Measurements from ENCODE around the gene UTS2. TPM values are rescaled to one million over a fixed set of nuclear protein-coding genes. Genes with fewer than 3 reads are reported as not detected.
A peak's percentile ranks its signal among the peaks of the same experiment; 100 is the strongest.

Gene UTS2
- total RNA-seq, 1 donor from 2014 or later: not detected

- Mint-ChIP-seq H3K27me3 (peaks cover 18% of the 10 kb centered on the region), H3K9me3 (ENCODE audit: low read depth) (no peaks in the 10 kb centered on the region), H3K4me1 (ENCODE audit: low read depth) (no peaks in the 10 kb centered on the region), H3K36me3 (ENCODE audit: insufficient read depth) (no peaks in the 10 kb centered on the region), H3K4me3 (ENCODE audit: low read depth) (no peak overlapping the region), H3K27ac (no peak overlapping the region)
- DNase-seq (ENCODE audit: low spot score, unreplicated experiment): no peak
- TF ChIP-seq, protein P1, sequence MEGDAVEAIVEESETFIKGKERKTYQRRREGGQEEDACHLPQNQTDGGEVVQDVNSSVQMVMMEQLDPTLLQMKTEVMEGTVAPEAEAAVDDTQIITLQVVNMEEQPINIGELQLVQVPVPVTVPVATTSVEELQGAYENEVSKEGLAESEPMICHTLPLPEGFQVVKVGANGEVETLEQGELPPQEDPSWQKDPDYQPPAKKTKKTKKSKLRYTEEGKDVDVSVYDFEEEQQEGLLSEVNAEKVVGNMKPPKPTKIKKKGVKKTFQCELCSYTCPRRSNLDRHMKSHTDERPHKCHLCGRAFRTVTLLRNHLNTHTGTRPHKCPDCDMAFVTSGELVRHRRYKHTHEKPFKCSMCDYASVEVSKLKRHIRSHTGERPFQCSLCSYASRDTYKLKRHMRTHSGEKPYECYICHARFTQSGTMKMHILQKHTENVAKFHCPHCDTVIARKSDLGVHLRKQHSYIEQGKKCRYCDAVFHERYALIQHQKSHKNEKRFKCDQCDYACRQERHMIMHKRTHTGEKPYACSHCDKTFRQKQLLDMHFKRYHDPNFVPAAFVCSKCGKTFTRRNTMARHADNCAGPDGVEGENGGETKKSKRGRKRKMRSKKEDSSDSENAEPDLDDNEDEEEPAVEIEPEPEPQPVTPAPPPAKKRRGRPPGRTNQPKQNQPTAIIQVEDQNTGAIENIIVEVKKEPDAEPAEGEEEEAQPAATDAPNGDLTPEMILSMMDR (IDR thresholded peaks at IDR 0.05; ENCODE audit: unreplicated experiment): no peak
These were observed 31.9 kb upstream of the UTS2 start for GRCh38 chr1:7884757-7885156.

DNA sequence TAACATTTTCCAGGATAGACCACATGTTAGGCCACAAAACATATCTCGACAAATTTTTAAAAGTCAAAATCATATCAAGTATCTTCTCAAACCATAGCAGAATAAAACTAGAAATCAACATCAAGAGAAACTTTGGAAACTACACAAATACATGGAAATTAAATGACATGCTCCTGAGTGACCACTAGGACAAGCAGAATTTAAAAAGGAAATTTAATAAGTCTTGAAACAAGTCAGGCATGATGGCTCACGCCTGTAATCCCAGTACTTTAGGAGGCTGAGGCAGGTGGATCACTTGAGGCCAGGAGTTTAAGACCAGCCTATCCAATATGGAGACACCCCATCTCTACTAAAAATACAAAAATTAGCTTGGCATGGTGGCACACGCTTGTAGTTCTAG lies 26.4 kb upstream of the UTS2 start:
- TF ChIP-seq, protein P1 (IDR thresholded peaks at IDR 0.05; ENCODE audit: unreplicated experiment): peak; percentile 23
- Mint-ChIP-seq H3K36me3 (ENCODE audit: insufficient read depth) (no peaks in the 10 kb centered on the region), H3K27me3 (no peaks in the 10 kb centered on the region), H3K9me3 (ENCODE audit: low read depth) (peaks cover 10% of the 10 kb centered on the region), H3K4me1 (ENCODE audit: low read depth) (no peaks in the 10 kb centered on the region), H3K4me3 (ENCODE audit: low read depth) (no peak overlapping the region), H3K27ac (peak overlapping the region; percentile 1)
- no peak for DNase-seq (ENCODE audit: low spot score, unreplicated experiment)

DNA sequence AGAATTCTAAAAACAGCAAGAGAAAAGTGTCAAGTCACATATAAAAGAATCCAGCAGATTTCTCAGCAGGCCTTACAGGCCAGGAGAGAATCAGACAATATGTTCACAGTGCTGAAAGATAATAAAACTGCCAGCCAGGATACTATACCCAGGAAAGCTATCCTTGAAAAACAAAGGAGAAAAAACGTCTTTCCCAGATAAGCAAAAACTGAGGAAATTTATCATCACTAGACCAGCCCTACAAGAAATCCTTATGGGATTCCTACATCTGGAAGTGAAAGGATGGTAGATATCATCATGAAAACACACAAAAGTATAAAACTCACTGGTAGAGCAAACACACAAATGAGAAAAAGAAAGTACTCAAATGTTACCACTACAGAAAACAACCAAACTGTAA lies 25.2 kb upstream of the UTS2 start:
- Mint-ChIP-seq H3K36me3 (ENCODE audit: insufficient read depth) (no peaks in the 10 kb centered on the region), H3K4me1 (ENCODE audit: low read depth) (no peaks in the 10 kb centered on the region), H3K4me3 (ENCODE audit: low read depth) (no peak overlapping the region)

GRCh38 chr1:7873801-7874795 lies 21.2 kb upstream of the UTS2 start:
- Mint-ChIP-seq H3K27ac (no peak overlapping the region), H3K36me3 (ENCODE audit: insufficient read depth) (no peaks in the 10 kb centered on the region), H3K4me1 (ENCODE audit: low read depth) (no peaks in the 10 kb centered on the region), H3K4me3 (ENCODE audit: low read depth) (no peak overlapping the region), H3K9me3 (ENCODE audit: low read depth) (peaks cover 10% of the 10 kb centered on the region), H3K27me3 (no peaks in the 10 kb centered on the region)
- no peak for DNase-seq (ENCODE audit: low spot score, unreplicated experiment)
- TF ChIP-seq, protein P1 (IDR thresholded peaks at IDR 0.05; ENCODE audit: unreplicated experiment): no peak

More for the DNA sequence above, 25.2 kb upstream of the UTS2 start:
- TF ChIP-seq, protein P1 (IDR thresholded peaks at IDR 0.05; ENCODE audit: unreplicated experiment): no peak
- DNase-seq (ENCODE audit: low spot score, unreplicated experiment): no peak
- H3K27me3 Mint-ChIP-seq: no peaks in the 10 kb centered on the region
- H3K27ac Mint-ChIP-seq: no peak overlapping the region
- peaks cover 10% of the 10 kb centered on the region for H3K9me3 Mint-ChIP-seq (ENCODE audit: low read depth)

DNA sequence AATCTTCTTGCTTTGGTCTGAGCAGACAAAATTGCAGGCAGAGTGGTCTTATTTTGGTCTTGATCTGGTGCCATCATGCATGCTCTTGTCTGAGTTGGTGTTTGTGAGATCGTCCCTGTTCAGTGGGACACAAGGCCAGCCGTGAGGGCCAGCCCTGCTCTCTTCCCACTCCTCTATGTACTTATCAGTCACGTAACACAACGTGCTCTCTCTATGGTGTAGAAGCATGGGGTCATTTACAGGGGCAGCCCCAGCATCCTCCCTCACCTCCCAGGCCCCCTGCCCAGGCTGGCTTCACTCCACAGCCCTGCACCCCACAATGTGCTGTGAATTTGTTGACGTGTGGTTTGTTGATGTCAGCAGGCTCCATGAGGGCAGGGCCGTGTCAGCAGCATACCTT lies 18.3 kb upstream of the UTS2 start:
- H3K9me3 Mint-ChIP-seq (ENCODE audit: low read depth): no peaks in the 10 kb centered on the region
- no peaks in the 10 kb centered on the region for H3K36me3 Mint-ChIP-seq (ENCODE audit: insufficient read depth)
- no peaks in the 10 kb centered on the region for H3K27me3 Mint-ChIP-seq
- DNase-seq (ENCODE audit: low spot score, unreplicated experiment): no peak
- H3K4me1 Mint-ChIP-seq (ENCODE audit: low read depth): no peaks in the 10 kb centered on the region
- H3K4me3 Mint-ChIP-seq (ENCODE audit: low read depth): no peak overlapping the region
- TF ChIP-seq, protein P1 (IDR thresholded peaks at IDR 0.05; ENCODE audit: unreplicated experiment): no peak
- H3K27ac Mint-ChIP-seq: no peak overlapping the region

Measured in progenitor cell of endocrine pancreas (in vitro differentiated cells).